GM18873 (cell line): ENCODE measurements around the gene TBX4.

Source experiments
- ATAC-seq: cut with Tn5 transposase; IDR thresholded peaks from one replicate; pipeline ENCODE4 v1.9.1; 2021; ENCODE audit warnings: mild to moderate bottlenecking, moderate library complexity, moderate number of reproducible peaks; ENCODE audit not compliant: unreplicated experiment, low FRiP score

TBX4 gene

DNA sequence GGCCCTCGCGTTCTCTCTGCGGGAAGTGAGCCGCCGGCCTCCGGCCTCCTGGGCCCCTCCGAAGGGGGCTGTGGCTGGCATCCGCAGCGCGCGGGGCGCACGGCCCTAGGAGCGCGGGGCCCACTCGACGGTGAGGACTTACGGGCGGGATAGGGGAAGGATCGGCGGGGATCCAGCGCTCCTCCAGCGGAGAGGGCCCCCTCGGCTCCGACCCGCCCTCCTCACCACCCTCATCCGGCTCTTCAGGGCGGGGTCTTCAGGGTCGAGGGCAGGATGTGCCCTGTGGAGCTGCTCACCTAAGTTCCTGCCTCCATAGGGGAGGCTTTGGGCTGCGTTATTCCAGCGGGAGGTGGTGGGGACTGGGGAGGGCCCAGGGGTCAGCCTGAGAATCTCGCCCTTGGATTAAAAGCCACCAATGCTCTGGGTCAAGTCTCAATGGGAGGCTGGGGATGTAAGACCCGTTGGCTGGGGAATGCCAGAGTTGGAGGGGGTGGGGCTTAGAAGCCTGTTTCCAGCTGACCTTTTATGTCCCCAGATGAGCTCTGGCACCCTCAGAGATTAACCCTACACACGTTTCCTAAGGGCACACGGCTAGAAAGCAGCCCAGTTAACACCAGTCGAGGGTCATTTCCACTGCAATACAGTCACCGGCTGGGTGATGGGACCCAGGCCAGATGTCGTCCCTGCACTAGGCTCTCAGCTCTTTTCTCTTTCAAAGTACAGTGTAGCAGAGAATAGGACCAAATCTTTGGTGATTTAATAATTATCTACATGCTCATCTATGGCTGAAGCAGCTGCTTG is 39.2 kb upstream of the TBX4 start:
- ATAC-seq, result no peak

DNA sequence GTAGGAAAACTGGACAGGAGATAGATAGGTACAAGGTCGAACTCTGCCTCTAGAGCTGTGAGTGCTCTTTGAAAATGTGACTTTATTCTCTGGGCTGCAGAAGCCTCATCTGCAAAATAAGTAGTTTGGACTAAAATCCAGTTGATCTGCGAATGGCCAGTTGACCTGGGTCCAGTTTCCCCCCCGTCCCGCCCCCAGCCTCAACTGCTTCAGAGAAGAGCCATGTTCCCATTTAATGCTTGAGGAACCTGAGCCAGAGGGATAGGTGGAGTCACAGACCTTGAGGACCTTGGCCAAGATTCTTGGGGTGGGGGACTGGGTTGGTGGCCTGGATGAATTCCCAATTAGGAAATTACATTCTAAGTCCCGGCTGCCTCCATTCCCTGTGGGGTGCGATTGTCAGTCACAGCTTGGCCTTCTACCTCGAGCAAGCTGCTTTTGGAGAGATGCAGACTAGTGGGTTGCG is 38.5 kb upstream of the TBX4 start:
- no peak for ATAC-seq

DNA sequence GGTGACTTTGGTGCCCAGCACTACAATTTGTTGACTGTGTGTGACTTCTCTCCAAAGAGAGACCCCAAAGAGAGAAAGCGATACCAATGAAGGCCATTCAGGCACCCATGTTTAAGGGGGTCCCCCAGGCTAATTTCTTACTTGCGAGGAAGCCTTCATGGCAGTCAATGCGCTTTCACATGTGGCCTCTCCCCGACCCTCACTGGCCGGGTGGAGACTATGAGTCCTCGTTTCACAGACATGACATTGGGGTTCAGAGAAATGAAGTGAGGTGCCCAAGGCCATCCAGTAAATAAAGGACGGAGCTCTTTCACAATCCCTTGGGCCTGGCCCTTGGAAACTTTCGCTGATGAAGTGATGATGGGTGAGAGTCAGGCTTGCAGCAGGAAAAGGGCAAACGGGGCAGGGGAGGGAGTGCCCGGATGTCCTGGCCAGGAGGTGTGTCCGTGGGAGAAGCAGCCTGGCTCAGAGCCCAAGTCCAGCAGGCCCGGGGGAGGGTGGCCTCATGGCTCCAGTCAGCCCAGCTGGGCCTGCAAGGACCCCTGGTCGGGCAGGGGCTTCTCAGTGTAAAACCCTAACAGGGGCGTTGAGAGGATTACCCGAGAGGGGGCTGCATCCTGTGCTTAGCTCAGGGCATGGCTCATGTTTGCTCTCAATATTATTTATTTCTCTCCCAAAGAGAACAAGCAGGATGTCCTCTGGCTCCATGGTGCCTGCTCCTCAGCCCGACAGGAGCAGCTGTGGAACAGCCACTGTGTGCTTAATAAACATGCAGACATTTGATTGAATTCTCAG is 37.9 kb upstream of the TBX4 start:
- ATAC-seq, result no peak

DNA sequence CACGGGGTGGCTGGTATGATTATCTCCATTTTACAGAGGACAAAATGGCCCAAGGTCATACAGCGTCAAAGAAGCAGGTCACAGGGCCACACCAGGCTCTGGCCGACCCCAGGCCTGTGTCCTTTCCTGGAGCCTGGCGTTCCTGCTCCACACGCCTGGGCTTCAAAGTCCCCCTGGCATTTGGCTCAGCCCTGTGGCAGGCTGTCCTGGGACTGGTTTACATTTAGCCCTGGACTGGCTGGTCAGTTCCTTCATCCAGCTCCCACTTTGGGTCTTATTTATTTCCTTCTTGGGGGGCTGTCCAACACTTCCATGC is 37.3 kb upstream of the TBX4 start:
- no peak for ATAC-seq

DNA sequence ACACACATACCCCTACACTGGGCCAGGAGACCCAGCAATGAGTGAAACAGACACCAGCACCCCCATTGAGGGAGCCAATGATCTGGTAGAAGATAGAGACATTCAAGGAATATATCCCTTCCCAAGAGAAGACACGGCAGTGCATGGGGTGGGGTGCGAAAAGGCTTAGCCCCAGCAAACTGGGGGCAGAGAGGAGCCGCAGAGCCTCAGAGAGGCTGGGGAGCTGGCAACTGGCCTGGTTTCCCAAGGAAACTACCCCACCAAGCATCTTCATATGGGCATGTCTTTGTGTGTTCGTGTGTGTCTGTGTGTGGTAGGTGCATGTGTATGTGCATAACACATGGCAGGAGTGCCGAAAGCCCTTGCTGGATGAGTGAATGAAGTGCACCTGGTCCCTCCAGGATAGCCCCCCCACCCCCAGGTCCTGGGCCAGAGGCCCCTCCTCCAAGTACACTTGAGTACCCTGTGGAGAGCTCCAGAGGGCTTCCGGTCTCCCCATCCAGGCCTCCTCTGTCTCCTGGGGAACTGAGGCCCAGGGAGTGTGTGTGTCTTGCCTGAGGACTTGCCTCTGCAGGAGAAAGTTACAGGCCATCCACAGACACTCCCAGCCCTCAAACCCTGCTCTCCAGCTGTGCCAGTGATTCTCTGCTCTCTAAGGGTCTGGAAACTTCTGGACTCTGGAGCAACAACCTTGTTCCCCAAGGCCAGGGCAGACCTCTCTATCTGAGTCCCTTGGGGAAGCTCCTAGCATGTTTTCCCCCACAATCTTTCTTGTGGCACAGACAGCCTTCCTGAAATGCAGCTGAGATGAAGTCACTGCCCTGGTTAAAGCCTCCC is 36.6 kb upstream of the TBX4 start:
- no peak for ATAC-seq

DNA sequence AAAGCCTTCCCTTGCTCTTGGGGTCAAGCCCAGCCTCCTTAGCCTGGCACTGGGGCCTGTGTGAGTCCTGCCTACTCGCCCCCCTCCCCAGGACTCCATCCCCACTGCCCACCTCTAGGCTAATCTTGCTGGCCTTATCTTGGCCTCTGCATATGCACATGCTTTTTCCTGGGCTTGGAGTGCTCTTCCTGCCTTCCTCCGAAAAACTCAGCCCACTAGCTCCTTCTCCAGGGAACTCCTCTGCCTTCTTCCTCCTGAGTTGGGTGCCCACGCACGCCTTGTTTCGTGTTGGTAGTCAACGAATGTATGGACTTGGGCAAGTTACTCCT is 36.0 kb upstream of the TBX4 start:
- no peak for ATAC-seq

DNA sequence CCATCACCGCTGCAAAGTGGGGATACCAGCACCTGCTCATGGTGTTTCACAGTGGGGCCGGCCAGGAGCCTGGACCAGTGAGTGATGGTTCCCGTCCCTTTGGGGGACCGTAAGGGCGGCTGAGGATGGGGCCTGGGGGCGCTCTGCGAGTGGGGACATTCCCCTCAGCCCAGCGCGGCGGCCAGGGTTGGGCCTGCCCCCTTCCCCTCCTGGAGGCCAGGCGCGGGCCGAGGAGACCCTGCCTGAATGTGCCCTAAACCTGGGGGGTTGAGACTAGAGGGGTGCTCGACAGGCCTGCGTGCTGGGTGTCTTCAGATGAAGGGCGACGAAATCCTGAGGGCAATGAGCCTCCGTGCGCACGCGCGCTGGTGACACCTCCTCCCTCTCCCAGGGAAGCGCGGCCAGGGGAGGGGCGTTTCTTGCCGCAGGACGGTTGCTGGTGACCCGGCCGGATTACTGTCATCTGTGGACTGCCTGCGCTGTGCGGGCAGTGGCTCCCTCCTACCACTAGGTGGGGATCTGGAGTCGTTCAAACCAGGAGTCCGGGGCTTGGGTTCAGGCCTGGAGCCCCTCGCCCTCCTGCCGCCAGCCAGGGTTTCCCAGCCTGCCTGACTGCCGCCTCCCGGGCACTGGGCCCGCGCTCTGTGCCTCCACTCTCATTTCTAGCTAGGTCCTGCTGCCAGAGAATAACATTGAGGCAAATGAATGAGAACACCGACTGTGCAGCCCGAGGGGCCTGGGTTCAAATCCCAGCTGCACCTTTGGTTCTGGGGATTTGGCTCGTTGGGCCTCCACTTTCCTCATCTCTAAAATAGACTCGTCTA is 35.5 kb upstream of the TBX4 start:
- peak; percentile 46 for ATAC-seq

DNA sequence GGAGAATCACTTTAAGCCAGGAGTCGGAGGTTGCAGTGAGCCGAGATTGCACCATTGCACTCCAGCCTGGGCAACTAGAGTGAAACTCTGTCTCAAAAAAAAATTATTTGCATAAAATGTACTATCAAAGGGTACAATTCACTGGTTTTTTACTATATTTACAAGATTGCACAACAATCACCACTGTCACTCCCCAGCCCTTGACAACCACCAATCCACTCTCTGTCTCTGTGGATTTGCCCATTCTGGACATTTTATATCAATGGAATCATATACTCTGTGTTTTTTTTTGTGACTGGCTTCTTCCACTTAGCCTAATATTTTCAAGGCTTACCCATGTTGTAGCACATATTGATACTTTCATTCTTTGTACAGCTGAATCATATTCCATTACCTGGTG is 33.8 kb upstream of the TBX4 start:
- no peak for ATAC-seq

DNA sequence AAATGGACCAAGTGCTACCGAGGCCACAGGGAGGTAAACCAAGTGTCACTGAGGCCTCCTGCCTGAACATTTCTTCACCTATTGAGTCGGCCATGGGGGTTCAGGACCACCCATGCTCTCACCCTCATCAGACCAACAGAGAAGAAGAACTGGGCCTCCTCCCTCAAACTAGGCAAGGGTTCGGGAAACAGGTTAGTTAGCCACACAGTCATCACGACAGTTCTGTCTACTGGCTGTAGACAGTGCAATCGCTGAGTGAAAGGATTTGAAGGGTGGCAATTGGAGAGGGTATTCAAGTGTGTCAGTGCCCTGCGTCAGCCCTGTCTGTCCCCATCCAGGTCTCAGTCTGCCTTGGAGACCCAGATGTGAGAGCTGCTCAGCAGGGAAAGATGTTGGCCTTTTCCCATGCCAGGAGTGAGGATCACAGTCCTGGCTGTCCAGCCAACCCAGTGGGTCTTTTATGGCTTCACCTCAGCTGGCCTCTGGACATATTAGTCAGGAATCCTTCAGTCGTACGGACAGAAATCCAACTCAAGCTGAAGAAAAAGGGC is 32.7 kb upstream of the TBX4 start:
- no peak for ATAC-seq

DNA sequence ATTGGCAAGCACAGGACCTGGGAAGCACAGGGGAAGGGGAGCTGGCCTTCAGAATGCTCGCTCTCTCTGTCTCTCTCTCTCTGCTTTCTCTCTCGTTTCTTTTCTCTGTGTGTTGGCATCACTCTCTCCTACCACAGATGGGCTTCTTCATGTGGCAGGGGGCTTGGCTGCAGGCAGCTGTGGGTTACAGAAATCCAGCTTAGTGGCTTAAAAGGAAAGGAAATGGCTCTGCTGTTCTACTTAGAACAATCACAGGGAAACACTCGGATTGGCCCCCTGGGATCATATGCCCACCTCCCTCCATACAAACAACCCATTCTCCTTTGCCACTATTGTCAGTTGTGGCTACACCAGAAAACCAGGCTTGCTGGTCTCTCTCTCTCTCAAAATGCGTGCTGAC is 32.2 kb upstream of the TBX4 start:
- ATAC-seq, result no peak

DNA sequence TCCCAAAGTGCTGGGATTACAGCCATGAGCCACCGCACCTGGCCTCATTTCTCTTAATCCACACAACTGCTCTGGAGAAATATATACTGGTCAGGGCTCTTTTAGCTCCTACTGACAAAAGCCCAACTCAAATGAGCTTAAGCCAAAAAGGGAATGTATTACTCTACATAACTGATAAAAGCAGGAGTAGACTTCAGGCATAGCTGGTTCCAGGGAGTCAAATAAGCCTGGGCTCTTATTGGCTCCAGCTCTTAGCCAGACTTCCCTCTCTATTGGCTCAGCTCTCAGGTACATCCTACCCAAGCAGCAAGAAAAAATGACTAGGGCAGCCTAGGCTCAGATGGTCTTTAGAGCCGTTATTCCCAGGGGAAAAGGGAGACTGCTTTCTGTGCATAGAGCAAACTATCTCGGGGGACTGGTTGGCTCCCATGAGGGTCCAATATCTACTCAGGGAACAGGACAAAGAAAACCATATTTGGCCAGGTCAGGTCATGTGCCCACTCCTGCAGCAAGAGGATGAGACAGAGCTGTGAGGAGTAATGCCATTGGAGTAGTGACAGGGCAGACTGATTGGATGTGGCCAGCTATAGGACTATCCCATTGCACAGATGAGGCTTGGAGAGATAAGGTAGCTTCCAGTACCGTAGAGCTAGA is 31.4 kb upstream of the TBX4 start:
- ATAC-seq, result no peak

DNA sequence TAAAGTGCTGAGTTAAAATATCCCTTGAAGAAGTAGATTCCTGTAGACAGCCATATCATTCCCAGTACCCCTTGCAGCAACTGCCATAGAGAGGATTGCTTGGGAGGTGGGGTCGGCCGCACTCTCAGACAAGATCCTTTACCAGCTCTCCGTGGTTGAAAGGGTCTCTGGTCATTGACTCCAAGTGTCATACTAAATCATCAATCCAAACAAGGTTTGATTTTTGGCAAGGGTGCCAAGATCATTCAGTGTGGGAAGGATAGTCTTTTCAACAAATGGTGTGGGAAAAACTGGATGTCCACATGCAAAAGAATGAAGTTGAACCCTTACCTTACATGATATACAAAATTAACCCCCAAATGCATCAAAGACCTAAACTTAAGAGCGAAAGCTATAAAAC is 30.8 kb upstream of the TBX4 start:
- ATAC-seq, result no peak

DNA sequence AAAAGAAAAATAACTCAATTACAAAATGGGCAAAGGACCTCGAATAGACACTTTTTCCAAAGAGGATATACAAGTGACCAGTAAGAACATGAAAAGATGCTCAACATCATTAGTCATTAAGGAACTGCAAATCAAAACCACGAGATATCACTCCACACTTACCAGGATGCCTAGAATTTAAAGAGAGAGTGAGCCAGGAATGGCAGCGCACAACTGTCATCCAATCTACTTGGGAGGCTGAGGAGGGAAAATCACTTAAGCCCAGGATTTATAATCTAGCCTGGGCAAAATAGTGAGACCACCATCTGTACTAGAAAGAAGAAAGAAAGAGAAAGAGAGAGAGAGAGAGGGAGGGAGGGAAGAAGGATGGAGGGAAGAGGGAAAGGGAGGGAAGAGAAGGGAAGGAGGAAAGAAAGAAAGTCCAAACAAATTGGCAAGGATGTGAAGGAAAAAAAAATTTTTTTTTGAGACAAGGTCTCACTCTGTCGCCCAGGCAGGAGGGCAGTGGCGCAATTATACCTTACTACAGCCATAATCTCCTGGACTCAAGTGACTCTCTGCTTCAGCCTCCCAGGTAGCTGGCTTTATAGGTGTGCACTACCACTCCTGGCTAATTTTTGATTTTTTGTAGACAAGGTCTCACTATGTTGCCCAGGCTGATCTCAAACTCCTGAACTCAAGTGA is 30.0 kb upstream of the TBX4 start:
- no peak for ATAC-seq

DNA sequence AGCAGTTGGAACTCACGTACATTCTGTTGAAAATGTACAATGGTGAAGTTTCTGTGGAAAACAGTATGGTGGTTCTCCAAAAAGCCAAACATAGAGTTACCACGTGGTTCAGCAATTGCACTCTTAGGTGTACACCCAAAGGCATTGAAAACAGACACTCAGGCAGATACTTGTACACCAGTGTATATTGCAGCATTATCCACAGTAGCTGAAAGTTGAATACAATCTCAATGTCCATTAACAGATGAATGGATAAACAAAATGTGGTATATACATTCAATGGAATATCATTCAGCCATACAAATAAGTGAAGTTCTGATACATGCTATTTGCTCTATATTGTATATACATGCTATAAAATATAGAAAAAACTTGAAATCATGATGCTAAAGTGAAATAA is 29.4 kb upstream of the TBX4 start:
- ATAC-seq, result no peak

DNA sequence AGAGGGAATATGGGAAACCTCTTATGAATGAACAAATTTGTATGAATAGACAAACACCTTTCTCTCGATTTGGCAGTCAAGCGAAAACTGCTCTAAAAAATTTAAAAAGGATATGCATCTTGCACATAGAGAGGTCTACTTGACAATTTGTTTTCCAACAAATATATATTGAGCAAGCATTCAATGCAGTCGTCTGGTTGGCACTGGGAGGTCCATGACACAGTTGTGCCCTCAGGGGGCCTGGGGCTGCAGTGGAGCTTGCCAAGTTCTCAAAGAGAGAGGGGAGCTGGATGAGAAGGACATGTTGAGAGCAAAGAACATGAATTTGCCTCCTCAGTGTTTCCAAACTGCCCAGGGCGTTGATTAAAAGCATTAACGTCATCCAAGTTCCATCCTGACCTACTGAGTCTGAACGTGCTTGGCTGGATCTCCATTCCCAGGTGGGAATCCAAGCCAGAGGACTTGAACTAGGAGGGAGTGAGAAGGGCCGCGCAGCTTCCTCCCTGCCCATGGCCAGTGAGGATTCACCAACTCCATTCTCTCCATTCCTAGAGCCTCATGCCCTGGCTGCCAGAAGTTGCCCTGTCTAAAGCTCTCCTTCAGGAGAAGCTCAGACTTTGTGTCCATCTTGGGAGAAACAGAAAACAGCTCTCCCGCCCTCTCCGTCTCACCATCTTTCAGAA is 28.1 kb upstream of the TBX4 start:
- ATAC-seq, result no peak

DNA sequence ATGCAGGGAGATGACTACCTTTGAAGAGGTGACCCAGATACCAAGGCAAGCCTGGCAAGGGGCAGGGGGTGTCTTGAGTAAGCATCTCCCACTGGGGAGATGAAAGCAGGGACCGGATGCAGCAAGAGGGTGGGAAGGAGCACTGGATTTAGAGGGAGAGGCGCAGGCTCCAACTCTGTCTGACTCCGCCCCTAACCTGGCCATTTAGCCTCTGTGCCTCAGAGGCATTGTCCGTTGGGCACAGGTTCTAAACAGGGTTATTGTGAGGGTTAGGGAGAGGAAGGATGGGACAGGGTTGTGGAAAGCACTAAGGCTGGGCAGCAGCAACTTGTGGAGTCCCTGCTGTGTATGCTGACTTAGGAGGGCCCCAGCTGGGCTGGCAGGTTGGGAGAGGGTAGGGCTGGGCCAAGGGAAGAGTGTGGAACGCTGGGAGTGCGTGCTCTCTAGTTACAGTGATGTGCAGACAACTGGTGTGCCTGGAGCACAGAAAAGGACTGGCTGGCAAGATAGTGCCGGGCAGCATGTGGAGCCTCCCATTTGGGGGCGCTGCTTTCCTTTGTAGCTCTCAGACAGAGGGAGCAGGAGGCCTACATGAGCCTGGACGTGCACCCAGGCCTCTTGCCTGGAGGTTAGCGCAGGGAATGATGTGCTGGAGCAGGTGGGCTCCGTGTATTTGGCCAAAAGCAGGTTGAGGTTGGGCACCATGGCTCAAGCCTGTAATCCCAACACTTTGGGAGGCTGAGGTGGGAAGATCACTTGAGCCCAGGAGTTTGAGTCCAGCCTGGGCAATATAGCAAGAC is 26.3 kb upstream of the TBX4 start:
- no peak for ATAC-seq

DNA sequence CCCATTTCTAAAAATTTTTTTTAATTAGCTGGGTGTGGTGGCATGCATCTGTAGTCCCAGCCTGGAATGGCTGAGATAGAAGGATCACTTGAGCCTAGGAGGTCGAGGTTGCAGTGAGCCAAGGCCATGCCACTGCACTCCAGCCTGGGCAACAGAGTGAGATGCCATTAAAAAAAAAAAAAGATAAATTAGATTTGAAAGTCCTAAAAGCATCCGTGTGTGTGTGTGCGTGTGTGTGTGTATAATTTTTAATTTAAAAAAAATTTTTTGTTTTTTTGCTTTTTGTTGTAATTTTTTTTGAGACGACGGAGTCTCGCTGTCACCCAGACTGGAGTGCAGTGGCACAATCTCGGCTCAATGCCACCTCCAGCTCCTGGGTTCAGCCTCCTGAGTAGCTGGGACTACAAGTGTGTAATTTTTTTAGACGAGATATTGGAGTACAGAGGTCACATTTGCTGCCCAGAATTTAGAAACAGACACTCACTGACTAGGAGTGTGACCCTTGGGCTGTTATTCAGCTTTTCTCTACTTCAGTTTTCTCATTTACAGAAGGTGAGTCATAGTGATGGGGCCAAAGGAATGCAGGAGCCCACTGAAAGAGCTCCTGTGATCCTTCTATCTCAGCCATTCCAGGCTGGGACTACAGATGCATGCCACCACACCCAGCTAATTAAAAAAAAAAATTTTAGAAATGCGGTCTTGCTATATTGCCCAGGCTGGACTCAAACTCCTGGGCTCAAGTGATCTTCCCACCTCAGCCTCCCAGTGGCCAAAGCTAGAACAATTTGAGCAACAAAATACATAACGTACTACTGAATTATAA is 25.5 kb upstream of the TBX4 start:
- ATAC-seq, result no peak
